Measurements from ENCODE around the gene SLC22A8.

DNA sequence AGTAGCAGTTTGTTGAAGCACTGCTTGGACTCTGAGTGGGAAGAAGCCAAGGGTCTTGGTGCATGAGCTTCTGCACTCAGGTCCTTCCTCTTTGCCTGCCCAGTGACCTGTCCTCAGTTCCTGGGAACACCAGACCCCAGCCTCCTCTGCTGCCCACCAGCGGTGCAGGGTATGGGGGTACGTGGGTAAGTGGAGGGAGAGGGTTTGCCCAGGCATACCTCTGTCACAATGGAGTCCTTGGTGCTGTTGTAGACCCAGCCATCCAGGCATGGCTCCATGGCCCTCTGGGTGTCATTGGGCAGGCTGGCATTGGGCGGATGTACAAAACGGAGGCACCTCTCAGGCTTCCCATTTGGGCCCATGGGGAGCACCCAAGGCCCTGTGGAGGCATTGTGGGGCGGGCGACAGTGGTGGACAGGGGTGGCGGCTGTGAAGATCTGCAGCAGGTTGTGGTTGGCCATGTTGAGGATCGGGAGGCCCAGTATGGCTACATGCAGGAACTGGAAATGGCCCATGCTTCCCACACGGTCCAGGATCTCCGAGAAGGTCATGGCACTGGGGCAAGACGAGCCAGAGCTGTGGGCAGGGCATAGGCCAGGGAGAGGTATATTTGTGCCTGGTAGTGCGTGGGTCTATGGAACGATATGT, 1.1 kb downstream of the SLC22A8 start:
- TF ChIP-seq, protein P1, sequence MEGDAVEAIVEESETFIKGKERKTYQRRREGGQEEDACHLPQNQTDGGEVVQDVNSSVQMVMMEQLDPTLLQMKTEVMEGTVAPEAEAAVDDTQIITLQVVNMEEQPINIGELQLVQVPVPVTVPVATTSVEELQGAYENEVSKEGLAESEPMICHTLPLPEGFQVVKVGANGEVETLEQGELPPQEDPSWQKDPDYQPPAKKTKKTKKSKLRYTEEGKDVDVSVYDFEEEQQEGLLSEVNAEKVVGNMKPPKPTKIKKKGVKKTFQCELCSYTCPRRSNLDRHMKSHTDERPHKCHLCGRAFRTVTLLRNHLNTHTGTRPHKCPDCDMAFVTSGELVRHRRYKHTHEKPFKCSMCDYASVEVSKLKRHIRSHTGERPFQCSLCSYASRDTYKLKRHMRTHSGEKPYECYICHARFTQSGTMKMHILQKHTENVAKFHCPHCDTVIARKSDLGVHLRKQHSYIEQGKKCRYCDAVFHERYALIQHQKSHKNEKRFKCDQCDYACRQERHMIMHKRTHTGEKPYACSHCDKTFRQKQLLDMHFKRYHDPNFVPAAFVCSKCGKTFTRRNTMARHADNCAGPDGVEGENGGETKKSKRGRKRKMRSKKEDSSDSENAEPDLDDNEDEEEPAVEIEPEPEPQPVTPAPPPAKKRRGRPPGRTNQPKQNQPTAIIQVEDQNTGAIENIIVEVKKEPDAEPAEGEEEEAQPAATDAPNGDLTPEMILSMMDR (conservative IDR thresholded peaks at IDR 0.05; ENCODE audit: low read depth, low read length), result no peak
- TF ChIP-seq EZH2phosphoT487 (IDR thresholded peaks at IDR 0.05; ENCODE audit: borderline replicate concordance, low read length), result no peak
- no peak for TF ChIP-seq EZH2 (IDR thresholded peaks at IDR 0.05; ENCODE audit: low read length, unreplicated experiment)

All from PC-3 (cell line).